ENCODE measurements around the gene CYTH2.
A peak's percentile ranks its signal among the peaks of the same experiment; 100 is the strongest.

The CYTH2 gene, protein sequence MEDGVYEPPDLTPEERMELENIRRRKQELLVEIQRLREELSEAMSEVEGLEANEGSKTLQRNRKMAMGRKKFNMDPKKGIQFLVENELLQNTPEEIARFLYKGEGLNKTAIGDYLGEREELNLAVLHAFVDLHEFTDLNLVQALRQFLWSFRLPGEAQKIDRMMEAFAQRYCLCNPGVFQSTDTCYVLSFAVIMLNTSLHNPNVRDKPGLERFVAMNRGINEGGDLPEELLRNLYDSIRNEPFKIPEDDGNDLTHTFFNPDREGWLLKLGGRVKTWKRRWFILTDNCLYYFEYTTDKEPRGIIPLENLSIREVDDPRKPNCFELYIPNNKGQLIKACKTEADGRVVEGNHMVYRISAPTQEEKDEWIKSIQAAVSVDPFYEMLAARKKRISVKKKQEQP

DNA sequence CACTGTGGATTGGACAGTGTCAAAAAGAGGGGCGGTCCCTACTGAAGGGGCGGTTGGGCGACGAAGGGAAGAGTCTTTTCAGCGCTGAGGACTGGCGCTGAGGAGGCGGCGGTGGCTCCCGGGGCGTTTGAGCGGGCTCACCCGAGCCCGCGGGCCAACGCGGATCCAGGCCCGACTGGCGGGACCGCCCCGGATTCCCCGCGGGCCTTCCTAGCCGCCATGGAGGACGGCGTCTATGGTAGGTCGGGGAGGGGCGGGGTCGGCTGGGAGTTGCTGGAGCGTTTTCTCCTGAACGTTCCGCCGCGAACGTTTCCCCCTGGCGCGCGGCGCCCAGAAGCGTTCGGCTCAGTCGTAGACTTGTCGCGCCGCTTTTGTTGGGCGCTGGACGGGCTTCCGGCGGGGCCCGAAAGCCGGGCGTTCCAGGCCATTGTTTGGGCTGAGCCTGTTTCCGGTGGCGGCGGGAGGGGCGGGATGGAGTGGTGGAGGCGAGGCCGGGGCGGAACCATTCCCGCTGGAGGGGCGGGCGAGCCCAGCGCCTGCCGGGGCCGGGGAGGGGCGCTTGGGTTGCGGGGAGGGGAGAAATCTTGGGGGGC is at the start of gene CYTH2:
TSS of gene CYTH2 (plus strand) at position 81 of the 593 bp plus-strand sequence. CDS start at position 220, 139 bp downstream.
- DNase-seq: peak; percentile 82

DNA sequence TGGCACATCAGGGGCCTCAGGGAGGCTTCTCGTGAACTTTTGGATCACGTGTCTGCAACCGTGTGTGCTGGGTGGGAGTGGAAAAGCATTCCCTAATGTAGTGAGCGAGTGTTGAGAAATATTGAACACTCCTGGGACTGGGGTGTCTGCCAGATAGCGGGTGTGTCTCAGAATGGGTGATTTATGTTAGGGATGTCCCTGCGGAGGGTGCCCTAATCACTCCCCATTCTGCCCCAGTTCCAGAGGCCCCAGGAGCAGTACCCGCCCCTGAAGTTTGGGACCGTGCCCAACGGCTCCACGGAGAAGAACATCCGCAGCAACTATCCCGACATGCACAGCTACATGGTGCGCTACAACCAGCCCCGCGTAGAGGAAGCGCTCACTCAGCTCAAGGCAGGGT is 47.6 kb upstream of the CYTH2 start:
- no peak for DNase-seq

DNA sequence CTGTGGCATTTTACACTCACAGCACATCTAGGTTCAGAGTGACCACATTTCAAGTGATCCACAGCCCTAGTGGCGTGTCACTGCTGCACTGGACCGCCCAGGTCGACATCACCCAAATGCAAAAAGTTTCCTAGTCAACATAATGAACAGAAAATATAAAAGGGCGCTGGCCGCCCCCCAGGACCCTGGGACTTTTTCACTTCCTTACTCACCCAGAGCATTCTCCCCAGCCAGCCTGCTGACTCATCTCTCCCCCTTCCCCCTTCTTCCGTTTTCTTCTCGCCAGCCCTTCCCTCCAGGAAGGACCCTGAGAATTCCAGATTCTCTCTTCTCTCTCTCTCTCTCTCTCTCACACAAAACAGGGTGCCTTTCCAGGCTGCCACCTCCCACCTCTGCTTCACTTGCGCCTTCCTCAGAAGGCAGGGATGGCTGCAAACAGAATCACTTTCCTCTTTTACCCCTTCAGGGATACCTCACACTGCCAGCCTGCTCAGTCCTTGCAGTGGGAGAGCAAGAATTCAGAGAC is 44.4 kb upstream of the CYTH2 start:
- no peak for DNase-seq

DNA sequence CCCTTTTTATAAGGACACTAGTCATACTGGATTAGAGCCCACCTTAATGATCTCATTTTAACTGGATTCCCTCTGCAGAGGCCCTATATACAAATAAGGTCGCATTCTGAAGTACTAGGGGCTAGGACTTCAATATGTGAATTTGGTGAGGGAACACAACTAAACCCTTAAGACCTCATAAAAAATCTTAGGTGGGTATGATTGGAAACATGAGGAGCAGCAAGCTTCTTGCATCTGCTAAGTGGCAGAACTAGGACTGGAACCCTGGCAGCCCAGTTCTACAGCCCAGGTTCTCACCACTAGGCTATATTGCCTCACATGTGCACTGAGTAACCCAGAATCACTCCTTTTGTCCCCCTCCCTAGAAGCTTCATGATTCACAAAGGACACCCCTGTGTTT is 40.5 kb upstream of the CYTH2 start:
- no peak for DNase-seq

DNA sequence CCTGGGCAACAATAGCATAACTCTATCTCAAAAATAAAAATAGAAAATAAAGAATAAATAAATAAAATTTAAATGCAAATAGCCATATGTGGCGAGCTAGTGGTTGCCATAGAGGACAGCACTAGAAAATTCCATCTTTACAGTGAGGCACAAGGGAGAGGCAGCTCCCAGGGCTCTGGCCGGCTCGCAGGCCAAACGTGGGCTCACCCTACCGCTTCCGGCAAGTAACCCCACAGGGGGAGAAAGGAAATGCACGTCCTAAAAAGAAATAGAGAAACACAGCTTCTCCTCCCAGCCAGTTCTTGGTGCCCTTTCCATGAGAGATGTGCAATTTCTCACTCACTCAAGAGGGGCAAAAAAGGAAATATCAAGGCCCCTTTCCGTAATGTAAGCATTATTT is 35.8 kb upstream of the CYTH2 start:
- no peak for DNase-seq

DNA sequence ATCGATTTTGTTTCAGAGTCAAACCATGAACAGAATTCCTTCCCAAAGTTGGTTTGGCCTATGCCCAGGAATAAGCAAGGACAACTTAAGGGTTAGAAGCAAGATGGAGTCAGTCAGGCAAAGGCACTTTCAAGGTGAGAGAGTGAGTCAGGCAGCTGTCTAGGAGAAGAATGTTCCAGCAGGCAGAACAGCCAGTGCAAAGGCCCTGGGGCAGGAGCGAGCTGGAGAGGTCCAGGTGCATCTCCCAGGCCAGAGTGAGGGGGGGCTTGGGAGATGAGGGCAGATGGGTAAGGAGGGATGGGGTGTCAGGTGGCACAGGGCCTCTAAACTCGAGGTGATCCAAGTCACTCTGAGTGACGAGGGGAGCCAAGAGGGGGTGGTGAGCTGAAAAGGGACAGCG is 32.6 kb upstream of the CYTH2 start:
- DNase-seq: no peak

DNA sequence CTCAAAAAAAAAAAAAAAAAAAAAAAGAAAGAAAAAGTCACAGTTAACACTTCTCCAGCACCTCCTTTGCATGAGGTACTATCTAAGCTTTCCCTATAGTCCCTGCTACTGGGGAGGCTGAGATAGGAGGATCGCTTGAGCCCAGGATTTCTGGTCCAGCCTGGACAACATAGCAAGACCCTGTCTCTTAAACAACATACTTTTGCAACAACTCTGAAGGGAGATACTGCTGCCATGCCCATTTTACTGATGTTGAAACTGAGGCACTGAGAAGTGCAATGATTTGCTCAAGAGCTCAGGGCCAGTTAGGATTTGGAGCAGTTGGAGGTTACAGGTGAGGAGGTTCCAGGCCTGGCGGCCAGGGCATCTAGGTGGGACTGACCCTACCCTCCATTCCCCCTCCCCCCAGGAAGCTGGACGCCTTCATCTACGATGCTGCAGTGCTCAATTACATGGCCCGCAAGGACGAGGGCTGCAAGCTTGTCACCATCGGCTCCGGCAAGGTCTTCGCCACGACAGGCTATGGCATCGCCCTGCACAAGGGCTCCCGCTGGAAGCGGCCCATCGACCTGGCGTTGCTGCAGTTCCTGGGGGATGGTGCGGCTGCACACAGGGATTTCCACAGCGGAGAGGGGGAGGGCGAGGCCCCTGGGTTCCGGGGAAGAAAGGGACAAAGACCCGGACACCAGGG is 27.7 kb upstream of the CYTH2 start:
- no peak for DNase-seq

DNA sequence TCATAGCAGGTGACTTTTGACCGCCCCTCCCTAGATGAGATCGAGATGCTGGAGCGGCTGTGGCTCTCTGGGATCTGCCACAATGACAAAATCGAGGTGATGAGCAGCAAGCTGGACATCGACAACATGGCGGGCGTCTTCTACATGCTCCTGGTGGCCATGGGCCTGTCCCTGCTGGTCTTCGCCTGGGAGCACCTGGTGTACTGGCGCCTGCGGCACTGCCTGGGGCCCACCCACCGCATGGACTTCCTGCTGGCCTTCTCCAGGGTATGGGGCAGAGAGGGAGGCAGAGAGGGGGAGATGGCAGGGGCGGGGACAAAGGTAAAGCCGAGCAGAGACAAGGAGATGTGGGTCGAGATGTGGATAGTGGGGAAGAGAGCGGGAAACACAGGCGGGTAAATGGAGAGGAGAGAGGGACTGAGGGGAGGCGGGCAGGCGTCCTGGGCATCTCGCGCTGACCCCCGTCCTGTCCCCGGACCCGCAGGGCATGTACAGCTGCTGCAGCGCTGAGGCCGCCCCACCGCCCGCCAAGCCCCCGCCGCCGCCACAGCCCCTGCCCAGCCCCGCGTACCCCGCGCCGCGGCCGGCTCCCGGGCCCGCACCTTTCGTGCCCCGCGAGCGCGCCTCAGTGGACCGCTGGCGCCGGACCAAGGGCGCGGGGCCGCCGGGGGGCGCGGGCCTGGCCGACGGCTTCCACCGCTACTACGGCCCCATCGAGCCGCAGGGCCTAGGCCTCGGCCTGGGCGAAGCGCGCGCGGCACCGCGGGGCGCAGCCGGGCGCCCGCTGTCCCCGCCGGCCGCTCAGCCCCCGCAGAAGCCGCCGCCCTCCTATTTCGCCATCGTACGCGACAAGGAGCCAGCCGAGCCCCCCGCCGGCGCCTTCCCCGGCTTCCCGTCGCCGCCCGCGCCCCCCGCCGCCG is 26.8 kb upstream of the CYTH2 start:
- no peak for DNase-seq

DNA sequence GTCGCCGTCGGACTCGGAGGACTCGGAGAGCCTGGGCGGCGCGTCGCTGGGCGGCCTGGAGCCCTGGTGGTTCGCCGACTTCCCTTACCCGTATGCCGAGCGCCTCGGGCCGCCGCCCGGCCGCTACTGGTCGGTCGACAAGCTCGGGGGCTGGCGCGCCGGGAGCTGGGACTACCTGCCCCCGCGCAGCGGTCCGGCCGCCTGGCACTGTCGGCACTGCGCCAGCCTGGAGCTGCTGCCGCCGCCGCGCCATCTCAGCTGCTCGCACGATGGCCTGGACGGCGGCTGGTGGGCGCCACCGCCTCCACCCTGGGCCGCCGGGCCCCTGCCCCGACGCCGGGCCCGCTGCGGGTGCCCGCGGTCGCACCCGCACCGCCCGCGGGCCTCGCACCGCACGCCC is 25.9 kb upstream of the CYTH2 start:
- no peak for DNase-seq

DNA sequence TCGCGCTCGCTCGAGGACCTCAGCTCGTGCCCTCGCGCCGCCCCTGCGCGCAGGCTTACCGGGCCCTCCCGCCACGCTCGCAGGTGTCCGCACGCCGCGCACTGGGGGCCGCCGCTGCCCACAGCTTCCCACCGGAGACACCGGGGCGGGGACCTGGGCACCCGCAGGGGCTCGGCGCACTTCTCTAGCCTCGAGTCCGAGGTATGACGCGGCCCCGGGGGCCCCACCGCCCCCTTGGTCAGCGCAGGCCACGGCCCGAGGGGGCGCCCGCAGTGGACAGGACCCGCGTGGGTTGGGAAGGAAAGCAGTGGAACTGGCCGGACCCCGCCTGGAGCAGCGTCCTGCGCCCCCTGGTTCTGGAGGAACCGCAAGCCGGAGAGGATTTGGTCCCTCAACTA is 25.4 kb upstream of the CYTH2 start:
- no peak for DNase-seq

DNA sequence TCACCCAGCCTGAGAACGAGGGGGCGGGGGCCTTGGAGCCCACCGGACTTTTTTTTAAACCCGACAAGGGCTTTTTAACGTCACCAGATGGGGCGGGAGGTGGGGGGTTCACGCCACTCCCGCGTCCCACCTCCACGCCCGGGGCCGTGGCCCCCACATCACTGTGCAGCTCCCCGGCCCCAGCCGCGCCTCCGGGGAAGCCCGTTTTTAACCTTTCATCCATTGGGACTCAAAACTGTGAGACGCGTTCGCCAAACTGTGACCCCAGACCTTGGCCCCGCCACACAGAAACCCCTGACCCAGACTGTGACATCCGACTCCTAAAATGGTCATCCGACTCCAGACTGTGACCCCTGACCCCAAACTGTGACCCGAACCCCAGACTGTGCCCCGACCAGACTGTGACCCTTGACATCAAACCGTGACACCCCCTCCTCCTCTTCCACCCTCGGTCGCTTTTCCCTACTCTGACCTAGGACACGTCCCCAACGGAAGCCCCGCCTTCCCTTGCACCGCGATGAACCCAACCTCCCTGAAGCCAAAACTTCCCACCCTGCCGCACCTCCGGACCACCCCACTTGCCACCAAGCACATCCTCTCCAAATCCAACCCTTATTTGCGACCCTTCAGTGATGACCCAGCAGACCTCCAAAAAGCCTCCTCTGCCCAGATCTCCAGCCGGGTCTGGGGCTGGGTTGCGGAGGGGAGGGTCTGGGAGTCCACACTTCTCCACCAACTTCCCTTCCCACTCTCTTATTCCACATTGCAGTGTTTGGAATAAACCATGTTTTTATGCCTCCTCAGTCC is 24.8 kb upstream of the CYTH2 start:
- DNase-seq: no peak

DNA sequence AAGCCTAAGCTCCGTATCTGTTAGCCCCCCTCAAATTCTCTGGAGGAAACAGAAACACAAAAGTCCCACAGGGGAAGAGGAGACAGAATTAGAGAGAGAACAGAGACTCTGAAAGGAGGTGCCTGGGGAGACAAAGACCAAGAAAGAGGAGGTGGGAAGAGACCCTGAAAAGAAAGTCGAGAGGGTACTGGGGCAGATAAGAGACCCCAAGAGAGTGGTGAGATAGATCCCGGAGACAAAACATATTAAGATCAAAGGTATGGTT is 24.3 kb upstream of the CYTH2 start:
- no peak for DNase-seq

DNA sequence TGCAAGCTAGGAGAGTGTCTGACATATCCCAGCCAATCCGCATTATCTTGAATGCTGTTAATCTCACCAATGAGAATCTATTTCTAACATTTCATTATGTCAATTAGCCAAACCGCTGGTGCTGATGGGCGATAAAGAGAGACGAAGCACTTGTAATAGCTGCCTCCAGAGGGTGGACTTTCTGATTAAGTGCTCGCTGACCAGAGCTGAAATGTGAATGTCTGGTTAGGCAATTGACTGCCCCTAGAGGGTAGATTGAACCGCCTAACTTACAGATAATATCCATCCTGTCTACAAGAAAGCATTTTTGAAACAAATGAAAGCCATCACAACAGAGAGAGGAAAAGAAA is 23.9 kb upstream of the CYTH2 start:
- DNase-seq: peak in 1 of 2 experiments; percentile 73

DNA sequence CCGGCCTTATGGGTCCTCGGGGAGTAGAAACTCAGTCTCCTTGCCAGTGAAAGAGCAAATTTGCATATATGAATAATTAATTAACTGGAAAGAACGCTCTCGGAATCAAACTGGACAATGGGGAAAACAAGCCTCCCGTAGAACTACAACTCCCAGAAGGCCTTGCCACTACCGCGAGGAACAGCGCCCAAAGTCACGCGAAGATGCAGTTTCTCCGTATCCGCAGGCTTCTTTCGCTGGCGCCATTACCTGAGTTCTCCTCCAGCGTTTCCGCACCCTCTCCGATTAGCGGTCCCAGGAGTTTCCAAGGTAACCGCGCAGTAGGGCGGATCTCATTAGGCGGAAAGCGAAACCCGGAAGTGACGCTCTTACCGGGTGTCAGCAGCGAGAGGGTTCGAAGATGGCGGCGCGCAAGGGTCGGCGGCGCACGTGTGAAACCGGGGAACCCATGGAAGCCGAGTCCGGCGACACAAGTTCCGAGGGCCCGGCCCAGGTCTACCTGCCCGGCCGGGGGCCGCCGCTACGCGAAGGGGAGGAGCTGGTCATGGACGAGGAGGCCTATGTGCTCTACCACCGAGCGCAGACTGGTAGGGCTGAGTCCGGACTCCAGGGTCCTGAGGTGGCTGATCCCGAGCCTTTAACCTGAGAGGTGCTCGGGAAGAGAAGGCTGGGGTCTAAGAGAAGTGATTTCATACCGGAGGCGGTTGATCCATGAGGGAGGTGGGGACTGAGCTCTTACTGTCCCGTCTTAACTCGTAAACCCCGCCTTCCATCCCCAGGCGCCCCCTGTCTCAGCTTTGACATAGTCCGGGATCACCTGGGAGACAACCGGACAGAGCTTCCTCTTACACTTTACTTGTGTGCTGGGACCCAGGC is 23.3 kb upstream of the CYTH2 start, which contains the start of gene GRWD1:
TSS of gene GRWD1 (plus strand) at position 378 of the 876 bp plus-strand sequence. CDS start at position 401, 23 bp downstream.
- DNase-seq: peak; percentile 97 to 98

DNA sequence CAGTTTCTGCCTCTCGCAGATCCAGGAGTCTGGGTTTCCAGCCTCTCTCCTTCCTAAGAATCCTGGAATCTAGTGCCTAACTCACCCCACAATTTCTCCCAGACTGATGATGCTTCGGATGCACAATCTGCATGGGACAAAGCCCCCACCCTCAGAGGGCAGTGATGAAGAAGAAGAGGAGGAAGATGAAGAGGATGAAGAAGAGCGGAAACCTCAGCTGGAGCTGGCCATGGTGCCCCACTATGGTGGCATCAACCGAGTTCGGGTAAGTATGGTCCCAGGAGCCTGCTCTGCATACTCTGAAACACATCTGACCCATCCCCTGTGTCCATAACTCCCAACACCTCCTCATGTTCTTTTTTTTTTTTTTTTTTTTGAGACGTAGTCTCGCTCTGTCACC is 22.6 kb upstream of the CYTH2 start:
- DNase-seq: no peak

DNA sequence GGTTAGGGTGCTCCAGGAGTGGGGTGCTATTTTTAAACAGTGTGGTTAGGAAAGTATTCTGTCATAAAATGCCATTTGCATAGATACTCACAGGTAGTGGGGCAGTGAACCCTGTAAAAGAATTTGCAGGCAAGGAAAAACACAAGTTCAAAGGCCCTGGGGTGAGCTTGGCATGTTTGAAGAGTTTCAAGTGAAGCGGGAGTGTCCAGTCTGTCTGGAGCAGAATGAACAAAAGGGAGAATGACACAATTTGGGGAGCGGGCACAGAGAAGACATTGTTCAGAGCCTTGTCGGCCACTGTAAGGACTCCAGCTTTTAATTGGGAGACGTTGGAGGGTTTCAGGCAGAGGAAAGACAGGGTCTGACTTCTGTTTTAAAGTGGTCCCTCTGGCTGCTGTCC is 20.6 kb upstream of the CYTH2 start:
- no peak for DNase-seq

DNA sequence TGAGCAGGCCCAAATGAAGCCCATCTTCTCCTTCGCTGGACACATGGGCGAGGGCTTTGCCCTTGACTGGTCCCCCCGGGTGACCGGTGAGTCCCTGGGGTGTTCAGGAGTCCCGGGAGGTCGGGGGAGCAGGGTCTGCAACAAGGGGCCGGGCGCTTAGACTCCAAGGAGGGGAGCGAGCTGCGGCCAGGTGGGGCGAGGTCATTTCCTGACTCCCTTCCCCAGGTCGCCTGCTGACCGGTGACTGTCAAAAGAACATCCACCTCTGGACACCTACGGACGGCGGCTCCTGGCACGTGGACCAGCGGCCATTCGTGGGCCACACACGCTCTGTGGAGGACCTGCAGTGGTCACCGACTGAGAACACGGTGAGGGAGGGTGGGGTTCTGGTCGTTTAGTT is 18.7 kb upstream of the CYTH2 start:
- no peak for DNase-seq

DNA sequence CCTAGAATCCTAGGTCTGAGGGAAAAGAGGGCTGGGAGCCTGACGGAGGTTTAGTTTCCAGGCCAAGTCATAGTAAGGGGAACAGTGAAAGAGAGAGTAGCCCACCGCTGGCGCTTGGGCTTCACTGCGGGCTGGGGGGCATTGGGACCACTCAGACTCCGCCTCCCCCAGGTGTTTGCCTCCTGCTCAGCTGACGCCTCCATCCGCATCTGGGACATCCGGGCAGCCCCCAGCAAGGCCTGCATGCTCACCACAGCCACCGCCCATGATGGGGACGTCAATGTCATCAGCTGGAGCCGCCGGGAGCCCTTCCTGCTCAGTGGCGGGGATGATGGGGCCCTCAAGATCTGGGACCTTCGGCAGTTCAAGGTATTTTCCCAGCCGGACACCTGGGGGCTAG is 18.3 kb upstream of the CYTH2 start:
- DNase-seq: no peak

DNA sequence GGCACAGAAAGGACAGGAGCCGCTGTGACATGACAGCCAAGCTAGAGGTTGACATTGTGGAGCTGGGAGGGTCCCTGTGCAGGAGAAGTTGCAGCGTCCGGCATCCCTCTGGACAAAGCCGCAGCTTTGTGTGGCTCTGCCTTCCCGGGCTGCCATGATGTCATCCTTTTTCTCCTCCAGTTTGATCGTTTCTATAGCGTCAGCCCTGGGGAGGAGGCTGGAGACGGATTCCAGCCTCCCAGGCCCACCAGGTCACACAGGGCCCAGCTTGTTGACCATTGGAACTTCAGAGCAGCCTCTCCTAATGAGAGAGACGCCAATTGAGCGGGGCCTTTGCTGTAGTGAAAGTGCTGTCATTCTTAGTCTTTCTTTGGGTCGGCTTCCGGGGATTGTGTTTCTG is 17.5 kb upstream of the CYTH2 start:
- no peak for DNase-seq

DNA sequence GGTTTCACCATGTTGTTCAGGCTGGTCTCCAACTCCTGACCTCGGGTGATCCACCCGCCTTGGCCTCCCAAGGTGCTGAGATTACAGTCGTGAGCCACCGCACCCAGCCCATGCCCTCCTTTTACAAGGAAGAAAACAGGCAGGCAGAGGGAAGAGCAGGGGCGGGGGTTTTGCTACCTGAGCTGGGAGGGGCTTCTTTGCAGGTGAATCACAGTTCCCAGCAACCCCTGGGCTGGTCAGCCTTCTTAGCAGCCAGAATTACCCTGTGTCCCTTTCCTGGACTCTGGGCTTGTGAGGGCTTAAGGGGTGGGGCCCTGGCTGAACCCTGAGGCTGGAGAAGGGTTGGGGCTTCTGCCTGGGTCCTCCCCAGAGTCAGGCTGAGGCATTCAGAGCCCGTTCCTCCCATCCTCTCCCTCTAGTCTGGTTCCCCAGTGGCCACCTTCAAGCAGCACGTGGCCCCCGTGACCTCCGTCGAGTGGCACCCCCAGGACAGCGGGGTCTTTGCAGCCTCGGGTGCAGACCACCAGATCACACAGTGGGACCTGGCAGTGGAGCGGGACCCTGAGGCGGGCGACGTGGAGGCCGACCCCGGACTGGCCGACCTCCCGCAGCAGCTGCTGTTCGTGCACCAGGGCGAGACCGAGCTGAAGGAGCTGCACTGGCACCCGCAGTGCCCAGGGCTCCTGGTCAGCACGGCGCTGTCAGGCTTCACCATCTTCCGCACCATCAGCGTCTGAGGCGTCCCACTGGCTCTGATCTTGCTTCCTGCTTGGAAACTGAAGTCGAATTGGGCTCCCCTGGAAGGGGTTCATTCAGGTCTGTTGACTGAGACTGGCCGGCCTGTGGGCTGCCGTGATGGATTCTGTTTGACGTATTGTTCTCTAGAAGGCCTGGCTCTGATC is 16.6 kb upstream of the CYTH2 start:
- DNase-seq: no peak
